Measurements from ENCODE around the gene NDUFAF8. TPM values are rescaled to one million over a fixed set of nuclear protein-coding genes. Genes with fewer than 3 reads are reported as not detected.

The NDUFAF8 gene
- total and polyA plus RNA-seq, 9 donors = 14.6 to 66.3 (median 33.9) TPM

DNA sequence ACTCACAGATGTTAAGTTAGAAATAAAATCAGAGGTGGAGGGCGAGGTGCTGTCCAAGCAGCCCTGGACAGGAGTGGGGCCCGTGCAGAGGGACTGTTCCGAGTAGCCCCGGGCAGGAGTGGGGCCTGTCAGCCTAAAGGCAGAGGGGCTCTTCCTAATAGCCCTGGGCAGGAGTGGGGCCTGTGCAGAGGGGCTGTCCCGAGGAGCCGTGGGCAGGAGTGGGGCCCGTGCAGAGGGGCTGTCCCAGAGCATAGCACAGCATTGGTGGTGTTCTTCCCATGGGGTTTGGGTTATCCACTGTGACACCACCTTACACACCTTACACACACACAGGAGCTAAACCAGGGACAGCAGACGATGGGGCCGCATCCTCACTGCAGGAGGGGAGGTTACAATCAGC is 26.8 kb upstream of the NDUFAF8 start:
- Histone ChIP-seq H3K4me1 (ENCODE audit: insufficient read depth) (no peaks in the 10 kb centered on the region), H3K27ac (no peak overlapping the region), H3K4me3 (no peak overlapping the region), H3K9me3 (no peaks in the 10 kb centered on the region), H3K27me3 (no peaks in the 10 kb centered on the region), H3K36me3 (no peaks in the 10 kb centered on the region)
- DNase-seq = no peak
- 85 to 95% (median 90%) methylated on average over 9 of the region's 9 CpGs for WGBS, 3 donors
- TF ChIP-seq POLR2A (IDR thresholded peaks at IDR 0.05) = no peak
- TF ChIP-seq, protein P1, sequence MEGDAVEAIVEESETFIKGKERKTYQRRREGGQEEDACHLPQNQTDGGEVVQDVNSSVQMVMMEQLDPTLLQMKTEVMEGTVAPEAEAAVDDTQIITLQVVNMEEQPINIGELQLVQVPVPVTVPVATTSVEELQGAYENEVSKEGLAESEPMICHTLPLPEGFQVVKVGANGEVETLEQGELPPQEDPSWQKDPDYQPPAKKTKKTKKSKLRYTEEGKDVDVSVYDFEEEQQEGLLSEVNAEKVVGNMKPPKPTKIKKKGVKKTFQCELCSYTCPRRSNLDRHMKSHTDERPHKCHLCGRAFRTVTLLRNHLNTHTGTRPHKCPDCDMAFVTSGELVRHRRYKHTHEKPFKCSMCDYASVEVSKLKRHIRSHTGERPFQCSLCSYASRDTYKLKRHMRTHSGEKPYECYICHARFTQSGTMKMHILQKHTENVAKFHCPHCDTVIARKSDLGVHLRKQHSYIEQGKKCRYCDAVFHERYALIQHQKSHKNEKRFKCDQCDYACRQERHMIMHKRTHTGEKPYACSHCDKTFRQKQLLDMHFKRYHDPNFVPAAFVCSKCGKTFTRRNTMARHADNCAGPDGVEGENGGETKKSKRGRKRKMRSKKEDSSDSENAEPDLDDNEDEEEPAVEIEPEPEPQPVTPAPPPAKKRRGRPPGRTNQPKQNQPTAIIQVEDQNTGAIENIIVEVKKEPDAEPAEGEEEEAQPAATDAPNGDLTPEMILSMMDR (IDR thresholded peaks at IDR 0.05) = no peak
- TF ChIP-seq EP300 (IDR thresholded peaks at IDR 0.05) = no peak
- intact Hi-C loops (cut with DNase I) = no loop called here

DNA sequence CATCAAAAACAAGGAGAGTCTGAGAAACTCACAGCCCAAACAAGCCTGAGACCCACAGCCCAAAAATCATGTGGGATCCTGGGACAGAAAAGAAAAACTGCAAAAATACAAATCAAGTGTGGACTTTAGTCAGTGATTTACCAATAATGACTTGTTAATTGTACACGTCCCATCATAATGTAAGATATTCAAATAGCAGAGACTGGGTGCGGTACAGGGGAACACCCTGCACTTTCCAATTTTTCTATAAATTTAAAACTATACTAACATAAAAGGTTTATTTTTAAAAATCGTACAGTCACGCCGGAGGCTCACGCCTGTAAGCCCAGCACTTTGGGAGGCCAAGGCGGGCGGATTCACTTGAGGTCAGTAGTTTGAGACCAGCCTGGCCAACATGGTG is 25.1 kb upstream of the NDUFAF8 start:
- Histone ChIP-seq H3K36me3 (no peaks in the 10 kb centered on the region), H3K27me3 (no peaks in the 10 kb centered on the region), H3K4me3 (no peak overlapping the region), H3K4me1 (ENCODE audit: insufficient read depth) (no peaks in the 10 kb centered on the region), H3K9me3 (no peaks in the 10 kb centered on the region), H3K27ac (no peak overlapping the region)
- 93 to 95% (median 94%) methylated on average over 8 of the region's 8 CpGs for WGBS, 3 donors
- TF ChIP-seq EP300 (IDR thresholded peaks at IDR 0.05) (no peak), POLR2A (IDR thresholded peaks at IDR 0.05) (no peak)
- TF ChIP-seq, protein P1 (IDR thresholded peaks at IDR 0.05) = no peak
- intact Hi-C loops (cut with DNase I) = no loop called here
- no peak for DNase-seq

DNA sequence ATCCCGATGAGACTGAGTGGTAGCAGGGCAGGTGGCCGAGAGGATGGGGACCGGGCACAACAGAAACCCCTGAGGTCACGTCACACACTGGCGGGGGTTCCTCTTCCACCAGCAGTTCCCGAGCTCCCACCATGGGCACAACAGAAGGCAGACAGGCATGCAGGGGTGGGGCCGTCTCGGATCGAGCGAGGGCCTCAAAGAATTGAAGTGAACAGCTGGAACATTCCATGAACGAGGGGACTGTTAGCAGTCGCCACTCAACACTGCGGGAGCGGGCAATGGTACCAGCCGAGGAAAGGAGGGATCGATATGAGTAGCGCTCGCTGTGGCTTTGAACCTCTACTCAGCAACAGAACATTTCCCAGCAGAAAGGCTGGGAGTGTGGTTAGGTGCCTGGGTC is 21.6 kb upstream of the NDUFAF8 start:
- Histone ChIP-seq H3K9me3 (no peaks in the 10 kb centered on the region), H3K27me3 (no peaks in the 10 kb centered on the region), H3K27ac (no peak overlapping the region), H3K4me3 (no peak overlapping the region), H3K4me1 (ENCODE audit: insufficient read depth) (peaks cover 9% of the 10 kb centered on the region), H3K36me3 (no peaks in the 10 kb centered on the region)
- WGBS, 3 donors = 89 to 91% (median 89%) methylated on average over 18 of the region's 18 CpGs
- no peak for DNase-seq
- TF ChIP-seq POLR2A (IDR thresholded peaks at IDR 0.05) = no peak
- no peak for TF ChIP-seq EP300 (IDR thresholded peaks at IDR 0.05)
- TF ChIP-seq, protein P1 (IDR thresholded peaks at IDR 0.05) = no peak
- intact Hi-C loops (cut with DNase I) = no loop called here

DNA sequence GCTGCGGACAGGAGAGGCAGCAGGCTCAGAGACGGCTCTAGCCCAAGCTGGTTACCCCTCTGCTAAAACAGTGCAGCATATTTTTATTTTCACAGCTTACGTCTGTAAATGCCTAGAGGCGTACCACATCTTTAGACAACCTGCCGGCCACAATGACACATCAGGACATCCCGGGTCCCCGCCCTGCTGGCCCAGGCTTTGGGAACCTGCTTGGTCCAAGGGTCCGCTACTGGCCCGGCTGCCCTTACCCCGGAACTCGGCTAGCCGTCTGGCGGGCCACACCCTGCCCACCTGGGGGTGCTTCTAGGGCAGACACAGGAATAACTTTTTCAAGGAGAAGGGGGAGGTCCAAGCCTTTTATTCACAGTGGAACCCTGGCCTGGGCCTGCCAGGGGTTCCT is 20.7 kb upstream of the NDUFAF8 start:
- Histone ChIP-seq H3K27ac (no peak overlapping the region), H3K9me3 (no peaks in the 10 kb centered on the region), H3K36me3 (no peaks in the 10 kb centered on the region), H3K27me3 (no peaks in the 10 kb centered on the region), H3K4me1 (ENCODE audit: insufficient read depth) (peaks cover 9% of the 10 kb centered on the region), H3K4me3 (no peak overlapping the region)
- DNase-seq = no peak
- intact Hi-C loops (cut with DNase I) = no loop called here
- no peak for TF ChIP-seq POLR2A (IDR thresholded peaks at IDR 0.05)
- TF ChIP-seq, protein P1 (IDR thresholded peaks at IDR 0.05) = no peak
- TF ChIP-seq EP300 (IDR thresholded peaks at IDR 0.05) = no peak
- WGBS, 3 donors = 86 to 90% (median 86%) methylated on average over 13 of the region's 13 CpGs

DNA sequence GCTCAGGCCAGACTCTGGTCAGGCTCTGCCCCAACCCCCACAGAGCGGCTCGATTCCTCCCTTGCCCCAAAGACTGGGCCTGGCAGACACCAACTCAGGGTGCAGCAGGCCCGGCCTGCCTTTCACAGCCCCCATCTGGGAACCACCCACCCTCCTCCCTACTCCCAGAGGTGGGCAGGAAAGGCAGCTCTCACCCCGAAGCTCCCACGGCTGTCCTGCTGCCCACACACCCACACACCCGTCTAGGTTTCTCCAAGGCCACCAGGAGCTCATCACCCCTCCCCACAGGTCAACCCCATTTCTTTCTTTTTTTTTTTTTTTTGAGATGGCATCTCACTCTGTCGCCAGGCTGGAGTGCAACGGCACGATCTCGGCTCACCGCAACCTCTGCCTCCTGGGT is 20.1 kb upstream of the NDUFAF8 start:
- Histone ChIP-seq H3K27me3 (no peaks in the 10 kb centered on the region), H3K36me3 (no peaks in the 10 kb centered on the region), H3K4me3 (no peak overlapping the region), H3K9me3 (no peaks in the 10 kb centered on the region), H3K27ac (no peak overlapping the region), H3K4me1 (ENCODE audit: insufficient read depth) (peaks cover 9% of the 10 kb centered on the region)
- intact Hi-C loops (cut with DNase I) = no loop called here
- TF ChIP-seq POLR2A (IDR thresholded peaks at IDR 0.05) (no peak), EP300 (IDR thresholded peaks at IDR 0.05) (no peak)
- TF ChIP-seq, protein P1 (IDR thresholded peaks at IDR 0.05) = no peak
- DNase-seq = no peak
- 85 to 93% (median 88%) methylated on average over 11 of the region's 11 CpGs for WGBS, 3 donors
